Left lung (tissue), 10 donors: ENCODE measurements around the gene MAN1C1. TPM values are rescaled to one million over a fixed set of nuclear protein-coding genes. Genes with fewer than 3 reads are reported as not detected.

Experiments used
- ATAC-seq: fragments of 200-7000 bp; cut with Tn5 transposase; one replicate; pipeline ENCODE4 v1.9.1; 2020; ENCODE audit warnings: moderate library complexity
- DNase-seq, 4 donors: peaks; one replicate each; pipeline ENCODE4 v3.0.0-alpha.2; 2013 to 2020
- H3K27ac ChIP-seq, 2 donors: fragments of 200-600 bp; sonication (generic) in 1 of 2; one replicate each; pipeline versions ENCODE4 v1.5.0 to v1.8.0; 2020 to 2021
- H3K27me3 ChIP-seq, 2 donors: fragments of 200-600 bp; sonication (generic) in 1 of 2; one replicate each; pipeline versions ENCODE4 v1.5.0 to v1.8.0; 2020 to 2021
- H3K36me3 ChIP-seq, 2 donors: fragments of 200-600 bp; sonication (generic) in 1 of 2; one replicate each; pipeline versions ENCODE4 v1.5.0 to v1.8.0; 2020 to 2021
- H3K4me1 ChIP-seq, 2 donors: fragments of 200-600 bp; one replicate each; pipeline ENCODE4 v1.8.0; 2021
- H3K4me3 ChIP-seq, 2 donors: fragments of 200-600 bp; sonication (generic) in 1 of 2; one replicate each; pipeline versions ENCODE4 v1.5.0 to v1.8.0; 2020 to 2021; ENCODE audit warnings: mild to moderate bottlenecking in 1 of 2
- H3K9me3 ChIP-seq, 2 donors: fragments of 200-600 bp; sonication (generic) in 1 of 2; one replicate each; pipeline versions ENCODE4 v1.5.0 to v1.8.0; 2020 to 2021
- intact Hi-C, 2 donors: fragments of 100-400 bp; cut with DNase I; formaldehyde crosslinking; loops; one replicate each; pipeline versions ENCODE4 v1.11.2 to v1.14.2; 2022
- polyA plus RNA-seq, 6 donors: library from polyadenylated mRNA; unstranded; fragments of 120-200 nt; gene quantifications; one replicate each; pipeline ENCODE4 v1.2.1, GENCODE V29; 2013; ENCODE audit not compliant: insufficient read length in 6 of 6
- total RNA-seq, 2 donors: library from RNA; stranded (reverse); fragmentation: NEBNext Ultra II Directional; extraction: Animal tissue kit (Norgen Biotek cat#: 25700); gene quantifications; one replicate each; pipeline ENCODE4 v1.2.1, GENCODE V29; 2021
- TF ChIP-seq, protein P1 (sequence below), 2 donors: fragments of 200-600 bp; sonication (generic) in 1 of 2; IDR thresholded peaks; one replicate each; pipeline versions ENCODE4 v1.5.0 to v1.8.0; 2021; ENCODE audit warnings: antibody characterized with exemption in 2 of 2
- donor health status: DM: no; HTN: yes; CAD: no.
- donor health status: DM: no; HTN: no; CAD: no.

MAN1C1 gene
- total and polyA plus RNA-seq, 8 donors, result 14.9 to 20.3 (median 16.1) TPM

DNA sequence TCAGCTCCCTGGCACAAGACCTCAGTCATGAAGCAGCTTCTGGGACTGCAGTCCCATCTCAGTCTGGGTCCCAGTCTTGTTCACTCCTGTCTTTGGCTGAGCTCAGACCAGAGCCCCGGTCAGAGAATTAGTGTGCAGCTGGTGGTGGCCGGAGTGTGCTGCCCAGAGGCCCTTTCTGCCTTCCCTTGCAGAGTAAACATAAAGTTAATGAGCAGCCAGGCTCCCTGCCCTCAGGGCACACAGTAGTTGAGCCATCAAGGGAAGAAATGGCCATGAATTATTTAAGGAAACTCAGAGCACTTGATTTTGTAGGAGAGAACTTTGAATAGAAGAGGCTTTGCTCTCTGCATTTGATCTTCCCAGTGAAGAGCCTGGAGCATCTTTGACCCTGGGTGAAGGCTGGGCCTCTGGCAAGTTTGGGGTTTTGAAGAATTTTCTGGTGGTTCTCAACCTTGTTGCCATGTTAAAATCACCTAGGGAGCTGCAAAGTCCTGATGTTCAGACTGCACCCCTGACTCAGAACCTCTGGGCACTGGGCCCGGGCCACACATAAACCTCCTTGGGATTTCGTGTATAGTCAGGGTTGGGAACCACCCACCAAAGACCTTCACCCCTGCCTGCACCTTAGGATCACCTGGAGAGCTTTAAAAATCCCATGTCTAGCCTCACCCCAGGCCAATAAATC lies 157.0 kb downstream of the MAN1C1 start:
- TF ChIP-seq, protein P1, sequence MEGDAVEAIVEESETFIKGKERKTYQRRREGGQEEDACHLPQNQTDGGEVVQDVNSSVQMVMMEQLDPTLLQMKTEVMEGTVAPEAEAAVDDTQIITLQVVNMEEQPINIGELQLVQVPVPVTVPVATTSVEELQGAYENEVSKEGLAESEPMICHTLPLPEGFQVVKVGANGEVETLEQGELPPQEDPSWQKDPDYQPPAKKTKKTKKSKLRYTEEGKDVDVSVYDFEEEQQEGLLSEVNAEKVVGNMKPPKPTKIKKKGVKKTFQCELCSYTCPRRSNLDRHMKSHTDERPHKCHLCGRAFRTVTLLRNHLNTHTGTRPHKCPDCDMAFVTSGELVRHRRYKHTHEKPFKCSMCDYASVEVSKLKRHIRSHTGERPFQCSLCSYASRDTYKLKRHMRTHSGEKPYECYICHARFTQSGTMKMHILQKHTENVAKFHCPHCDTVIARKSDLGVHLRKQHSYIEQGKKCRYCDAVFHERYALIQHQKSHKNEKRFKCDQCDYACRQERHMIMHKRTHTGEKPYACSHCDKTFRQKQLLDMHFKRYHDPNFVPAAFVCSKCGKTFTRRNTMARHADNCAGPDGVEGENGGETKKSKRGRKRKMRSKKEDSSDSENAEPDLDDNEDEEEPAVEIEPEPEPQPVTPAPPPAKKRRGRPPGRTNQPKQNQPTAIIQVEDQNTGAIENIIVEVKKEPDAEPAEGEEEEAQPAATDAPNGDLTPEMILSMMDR (IDR thresholded peaks at IDR 0.05), result no peak
- peaks cover 0 to 8% of the 10 kb centered on the region in 2 donors for H3K36me3 ChIP-seq
- H3K27me3 ChIP-seq, result no peaks in the 10 kb centered on the region
- H3K9me3 ChIP-seq, result no peaks in the 10 kb centered on the region
- ATAC-seq (peak; percentile 93), DNase-seq (peak in 1 of 4 donors; percentile 60)
- H3K4me1 ChIP-seq, result peaks cover 6 to 8% of the 10 kb centered on the region in 2 donors
- no peak overlapping the region for H3K27ac ChIP-seq
- no peak overlapping the region for H3K4me3 ChIP-seq
- intact Hi-C loops, result no loop called here

DNA sequence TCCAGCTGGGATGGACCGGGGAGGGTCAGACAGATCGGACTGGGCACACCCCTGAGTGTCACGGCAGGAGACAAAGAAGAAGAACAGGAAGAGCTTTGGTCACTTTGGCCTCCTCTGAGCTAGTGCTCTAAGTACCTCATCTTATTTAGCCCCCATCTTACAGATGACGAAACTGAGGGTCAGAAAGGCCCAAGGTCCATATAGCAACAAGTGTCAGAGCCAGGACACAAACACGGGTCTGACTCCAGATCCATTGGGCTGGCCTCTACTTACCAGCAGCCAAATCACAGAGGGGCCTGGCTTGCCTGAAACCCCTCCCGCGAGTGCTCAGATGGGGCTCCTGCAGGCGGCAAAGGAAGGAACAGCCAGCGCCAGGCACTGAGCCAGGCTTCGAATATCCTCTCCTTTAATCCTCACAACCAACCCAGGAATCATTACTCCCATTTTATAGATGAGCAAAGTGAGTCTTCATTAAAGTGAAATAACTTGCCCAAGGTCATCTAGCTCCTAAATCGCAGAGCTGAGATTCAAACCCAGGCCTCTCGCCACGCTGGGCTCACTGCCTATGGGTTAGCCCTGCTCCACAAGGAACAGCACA lies 157.7 kb downstream of the MAN1C1 start:
- no peak for ATAC-seq
- TF ChIP-seq, protein P1 (IDR thresholded peaks at IDR 0.05), result no peak
- peaks cover 6 to 8% of the 10 kb centered on the region in 2 donors for H3K4me1 ChIP-seq
- no peaks in the 10 kb centered on the region for H3K9me3 ChIP-seq
- intact Hi-C loops, result no loop called here
- H3K27ac ChIP-seq, result no peak overlapping the region
- no peaks in the 10 kb centered on the region for H3K27me3 ChIP-seq
- no peak for DNase-seq
- no peak overlapping the region for H3K4me3 ChIP-seq
- peaks cover 0 to 8% of the 10 kb centered on the region in 2 donors for H3K36me3 ChIP-seq

DNA sequence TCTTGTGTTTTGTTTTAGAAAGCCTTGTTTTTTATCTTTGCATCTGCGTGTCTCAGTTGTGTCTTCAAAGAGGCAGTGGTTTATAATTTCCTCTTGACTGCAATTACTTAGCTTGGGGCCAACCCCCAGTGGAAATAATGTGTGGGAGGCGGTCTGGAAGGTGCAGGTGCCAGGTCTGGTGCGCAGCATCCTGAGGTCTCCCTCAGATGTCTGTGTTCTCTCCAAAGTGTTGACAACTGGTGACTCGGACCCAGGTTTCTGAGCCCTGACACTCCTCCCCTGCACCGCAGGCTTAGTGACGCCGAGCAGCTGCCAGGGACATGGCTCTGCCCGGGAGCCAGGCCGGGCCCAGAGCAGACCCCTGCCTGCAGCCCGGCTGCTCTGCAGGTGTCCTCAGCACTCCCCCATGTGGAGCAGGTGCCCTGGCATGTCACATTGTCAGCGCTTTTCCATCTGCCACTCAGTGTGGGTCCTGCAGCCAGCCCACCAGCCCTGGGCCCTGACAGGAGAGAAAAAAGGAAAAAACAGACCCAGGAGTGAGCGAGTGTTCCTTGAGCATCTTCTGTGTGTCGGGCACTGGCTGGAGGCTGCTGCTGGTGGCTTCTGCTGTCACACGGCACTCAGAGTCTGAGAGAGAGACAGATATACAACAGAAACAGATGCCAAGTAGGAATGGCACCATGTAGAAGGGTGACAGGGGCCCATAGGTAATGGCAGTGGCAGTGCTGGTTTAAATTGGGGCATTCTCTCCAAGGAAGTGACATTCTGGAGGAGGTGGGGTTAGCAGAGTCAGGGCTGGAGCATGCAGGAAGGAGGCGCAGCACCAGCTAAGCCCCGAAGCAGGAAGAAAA lies 158.6 kb downstream of the MAN1C1 start:
- DNase-seq, result no peak
- no peaks in the 10 kb centered on the region for H3K9me3 ChIP-seq
- no peaks in the 10 kb centered on the region for H3K27me3 ChIP-seq
- no peak overlapping the region for H3K27ac ChIP-seq
- H3K4me1 ChIP-seq, result peaks cover 6 to 8% of the 10 kb centered on the region in 2 donors
- intact Hi-C loops, result no loop called here
- peak; percentile 10 for ATAC-seq
- H3K4me3 ChIP-seq, result no peak overlapping the region
- TF ChIP-seq, protein P1 (IDR thresholded peaks at IDR 0.05), result no peak
- peaks cover 0 to 8% of the 10 kb centered on the region in 2 donors for H3K36me3 ChIP-seq

DNA sequence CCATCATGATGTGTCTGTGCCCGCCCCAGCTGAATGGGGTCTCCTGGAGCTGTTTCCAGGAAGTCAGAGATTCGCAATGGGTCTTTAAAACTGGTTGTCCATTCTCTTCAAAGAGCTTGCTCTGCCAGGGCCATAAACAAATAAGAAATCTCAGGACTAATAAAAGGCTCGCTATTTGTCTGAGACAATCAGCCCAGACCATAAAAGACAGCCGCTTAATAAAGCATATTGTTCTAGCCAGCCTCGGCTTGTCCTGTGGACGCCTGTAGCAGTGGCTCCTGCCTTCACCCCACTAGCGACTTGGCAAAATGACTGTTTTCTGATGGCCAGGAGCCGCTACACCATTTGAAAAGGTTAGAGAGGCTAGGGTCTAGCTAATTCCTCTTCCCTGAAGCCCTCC lies 162.8 kb downstream of the MAN1C1 start:
- Histone ChIP-seq H3K9me3 (no peaks in the 10 kb centered on the region), H3K36me3 (no peaks in the 10 kb centered on the region), H3K4me3 (no peak overlapping the region), H3K4me1 (no peaks in the 10 kb centered on the region), H3K27ac (no peak overlapping the region), H3K27me3 (no peaks in the 10 kb centered on the region)
- intact Hi-C loops, result no loop called here
- ATAC-seq, result no peak
- no peak for DNase-seq
- TF ChIP-seq, protein P1 (IDR thresholded peaks at IDR 0.05), result no peak

DNA sequence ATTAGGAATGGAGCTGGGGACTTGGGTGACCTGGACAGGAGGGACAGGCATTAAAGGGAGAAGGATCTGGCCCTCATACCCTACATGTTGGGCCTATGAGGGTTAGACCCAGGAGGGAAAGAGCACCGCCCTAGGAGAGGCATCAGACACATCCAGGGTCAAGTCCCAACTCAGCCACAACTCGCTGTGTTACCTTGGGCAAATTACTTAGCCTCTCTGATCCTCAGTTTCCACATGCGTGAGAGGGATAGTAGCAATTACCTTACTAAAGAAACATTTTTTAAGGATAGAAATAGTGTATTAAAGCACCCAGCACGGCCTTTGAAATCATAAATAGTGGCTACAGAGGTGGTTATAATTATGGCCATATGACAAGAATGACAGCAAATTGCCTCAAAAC lies 163.3 kb downstream of the MAN1C1 start:
- DNase-seq, result no peak
- TF ChIP-seq, protein P1 (IDR thresholded peaks at IDR 0.05), result no peak
- H3K36me3 ChIP-seq, result no peaks in the 10 kb centered on the region
- H3K27ac ChIP-seq, result no peak overlapping the region
- no peaks in the 10 kb centered on the region for H3K9me3 ChIP-seq
- intact Hi-C loops, result no loop called here
- ATAC-seq, result no peak
- no peaks in the 10 kb centered on the region for H3K27me3 ChIP-seq
- H3K4me3 ChIP-seq, result no peak overlapping the region
- H3K4me1 ChIP-seq, result no peaks in the 10 kb centered on the region
